ENCODE measurements around the gene EYA3. TPM values are rescaled to one million over a fixed set of nuclear protein-coding genes. Genes with fewer than 3 reads are reported as not detected.
A peak's percentile ranks its signal among the peaks of the same experiment; 100 is the strongest.

EYA3 gene
- total and polyA plus RNA-seq, 10 of the 15 experiments (the other 5 are each of a cell fraction or from before 2014, with no cell fraction given), result 13.0 to 46.6 (median 23.4) TPM

- TF ChIP-seq E2F8 (IDR thresholded peaks at IDR 0.05; ENCODE audit: low read depth, partially characterized antibody), result peak; percentile 44
- TF ChIP-seq ZNF24 (IDR thresholded peaks at IDR 0.05), result 0 out of 2 replicates have a peak, but pooled peaks have one; percentile 28
- no peak for TF ChIP-seq CEBPB (IDR thresholded peaks at IDR 0.05; ENCODE audit: borderline replicate concordance in 1 of 2, low read depth in 2 of 2, low read length in 2 of 2)
- peak; percentile 99 for TF ChIP-seq SMC3 (IDR thresholded peaks at IDR 0.05; ENCODE audit: borderline replicate concordance, low read length)
- no peak for TF ChIP-seq HSF1 (IDR thresholded peaks at IDR 0.05; ENCODE audit: low read depth, low read length)
- peak; percentile 81 to 94 (median 81); a peak in 5 of 6 replicates for TF ChIP-seq CTCF (IDR thresholded peaks at IDR 0.05 in 2 of 3, conservative IDR thresholded peaks at IDR 0.05 in 1 of 3; ENCODE audit: control insufficient read depth in 2 of 3, extremely low read depth in 1 of 3, insufficient read depth in 1 of 3, low read depth in 3 of 3, low read length in 3 of 3)
- peak; percentile 98 for TF ChIP-seq RAD21 (IDR thresholded peaks at IDR 0.05; ENCODE audit: insufficient read depth, low read depth, low read length)
- no peak for TF ChIP-seq NFYA (IDR thresholded peaks at IDR 0.05; ENCODE audit: borderline replicate concordance, low read depth, low read length)
- TF ChIP-seq NBN (IDR thresholded peaks at IDR 0.05), result 0 out of 2 replicates have a peak, but pooled peaks have one; percentile 39
Observed at GRCh38 chr1:28091043-28091781, 2.8 kb upstream of the EYA3 start (continued).
